ENCODE results near the gene TBC1D1.

GRCh38 chr4:37905533-37906169 lies 14.8 kb downstream of the TBC1D1 start:
- TF ChIP-seq POLR2AphosphoS5 (IDR thresholded peaks at IDR 0.05; ENCODE audit: low read depth, low read length) = no peak
- no peak for TF ChIP-seq POLR2A (IDR thresholded peaks at IDR 0.05; ENCODE audit: low read depth, low read length)
- no peak for TF ChIP-seq TAF1 (IDR thresholded peaks at IDR 0.05; ENCODE audit: borderline replicate concordance, low read depth, low read length)
